Activated naive CD8-positive, alpha-beta T cell treated with anti-CD3 and anti-CD28 coated beads, Interleukin-2, amount 50 U/mL, for 24 hours (primary cell): ENCODE measurements around the gene IFI44L.
A peak's percentile ranks its signal among the peaks of the same experiment; 100 is the strongest.

Source experiments
- ATAC-seq: fragments of 150-1000 bp; cut with Tn5 transposase; one replicate; pipeline ENCODE4 v1.10.0; 2021
- DNase-seq: peaks from one replicate; pipeline ENCODE4 v3.0.0; 2021
- H3K27ac Mint-ChIP-seq: one replicate; pipeline ENCODE4 v1.8.0; 2021; ENCODE audit warnings: mild to moderate bottlenecking, mixed read lengths
- H3K27me3 Mint-ChIP-seq: one replicate; pipeline ENCODE4 v1.8.0; 2021; ENCODE audit warnings: mixed read lengths
- H3K36me3 Mint-ChIP-seq: one replicate; pipeline ENCODE4 v1.8.0; 2021; ENCODE audit warnings: low read depth, mixed read lengths
- H3K4me1 Mint-ChIP-seq: one replicate; pipeline ENCODE4 v1.8.0; 2021; ENCODE audit warnings: mixed read lengths
- H3K4me3 Mint-ChIP-seq: one replicate; pipeline ENCODE4 v1.8.0; 2021; ENCODE audit warnings: mild to moderate bottlenecking, moderate library complexity, mixed read lengths
- H3K9me3 Mint-ChIP-seq: one replicate; pipeline ENCODE4 v1.8.0; 2021; ENCODE audit warnings: mixed read lengths

IFI44L gene

DNA sequence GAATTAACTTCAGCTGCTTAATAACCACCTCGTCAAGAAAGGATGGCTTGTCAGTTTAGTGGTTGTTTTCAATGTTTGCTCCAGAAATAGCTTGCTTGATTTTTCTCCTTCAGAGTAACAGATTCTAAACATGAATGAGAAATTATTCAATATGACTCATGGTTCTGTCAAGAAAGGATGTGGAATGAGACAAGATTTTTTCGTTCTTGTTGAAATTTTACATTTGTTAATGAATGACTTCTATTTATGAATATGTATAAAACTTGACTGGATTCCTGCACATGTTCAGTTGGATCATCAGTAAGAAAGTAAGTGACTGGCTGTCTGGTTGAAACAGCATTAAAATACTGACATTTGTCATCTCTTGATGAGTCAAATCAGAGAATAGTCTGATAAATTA is 67.7 kb downstream of the IFI44L start:
- ATAC-seq (no peak), DNase-seq (no peak)
- Mint-ChIP-seq H3K27me3 (peaks cover 18% of the 10 kb centered on the region), H3K4me1 (no peaks in the 10 kb centered on the region), H3K36me3 (no peaks in the 10 kb centered on the region), H3K9me3 (no peaks in the 10 kb centered on the region), H3K4me3 (no peak overlapping the region), H3K27ac (no peak overlapping the region)

DNA sequence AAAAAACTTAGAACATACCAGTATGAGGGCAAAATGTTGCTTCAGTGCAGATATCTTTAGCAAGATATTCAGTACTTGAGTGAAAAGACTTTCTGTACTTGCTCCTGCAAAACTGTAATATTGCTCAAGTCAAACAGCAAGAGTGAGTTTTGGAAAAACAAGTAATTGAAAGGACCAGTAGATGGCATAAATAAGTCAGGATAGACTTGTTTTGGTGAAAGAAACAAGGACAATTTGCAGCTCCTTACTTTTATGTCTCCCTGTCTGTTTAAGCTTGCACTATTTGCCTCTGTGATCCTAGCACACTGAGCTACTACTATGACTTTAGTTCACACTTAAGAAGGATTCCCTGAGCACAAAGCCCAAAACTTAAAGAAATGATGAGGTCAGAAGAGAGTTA is 68.4 kb downstream of the IFI44L start:
- Mint-ChIP-seq H3K36me3 (no peaks in the 10 kb centered on the region), H3K27ac (no peak overlapping the region), H3K9me3 (no peaks in the 10 kb centered on the region), H3K4me3 (no peak overlapping the region), H3K27me3 (peaks cover 16% of the 10 kb centered on the region), H3K4me1 (no peaks in the 10 kb centered on the region)
- ATAC-seq, result no peak
- no peak for DNase-seq

- H3K4me1 Mint-ChIP-seq, result no peaks in the 10 kb centered on the region
- no peaks in the 10 kb centered on the region for H3K9me3 Mint-ChIP-seq
- no peak overlapping the region for H3K27ac Mint-ChIP-seq
- no peak overlapping the region for H3K4me3 Mint-ChIP-seq
- H3K36me3 Mint-ChIP-seq, result no peaks in the 10 kb centered on the region
- peaks cover 14% of the 10 kb centered on the region for H3K27me3 Mint-ChIP-seq
- DNase-seq (no peak), ATAC-seq (no peak)
These were observed 70.3 kb downstream of the IFI44L start for GRCh38 chr1:78690516-78690915.

DNA sequence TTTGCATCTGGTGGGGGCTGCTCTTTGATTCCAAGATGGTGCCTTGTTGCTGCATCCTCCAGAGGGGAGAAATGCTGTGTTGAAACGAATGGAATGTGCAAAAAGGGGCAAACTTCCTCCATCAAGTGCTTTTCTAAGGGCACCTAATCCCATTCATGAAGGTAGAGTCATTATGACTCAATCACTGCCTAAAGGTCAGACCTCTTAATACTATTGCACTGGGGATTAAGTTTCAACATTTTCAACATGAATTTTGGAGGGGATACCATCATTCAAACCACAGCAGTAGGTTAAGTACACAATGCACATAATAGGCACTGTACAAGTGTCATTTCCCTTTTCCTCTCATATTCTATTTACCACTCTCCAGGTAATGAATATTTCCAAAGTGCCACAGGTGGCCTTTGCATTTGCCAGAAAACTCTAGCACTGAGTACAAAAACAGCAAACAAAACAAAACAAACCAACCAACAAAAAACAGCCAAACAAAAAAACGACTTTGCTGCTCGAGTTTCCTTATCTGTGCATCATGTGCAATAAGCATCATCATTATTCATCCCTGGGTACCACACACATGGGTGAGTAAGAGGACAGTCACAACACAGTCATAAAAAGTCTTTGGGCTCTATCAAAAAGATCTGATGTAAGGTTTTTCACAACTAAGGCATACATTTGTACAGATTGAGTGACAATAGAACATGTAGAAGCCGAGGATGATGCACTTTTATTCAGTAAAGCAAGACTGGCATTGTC is 71.9 kb downstream of the IFI44L start:
- Mint-ChIP-seq H3K9me3 (no peaks in the 10 kb centered on the region), H3K27ac (no peak overlapping the region), H3K36me3 (no peaks in the 10 kb centered on the region), H3K4me3 (no peak overlapping the region), H3K27me3 (peaks cover 12% of the 10 kb centered on the region), H3K4me1 (no peaks in the 10 kb centered on the region)
- DNase-seq (no peak), ATAC-seq (peak; percentile 67)
